WTC11 (cell line): ENCODE results near the gene PPHLN1.

Source experiments
- CTCF ChIP-seq: fragments of 200-600 bp; IDR thresholded peaks from 2 replicates; pipeline ENCODE4 v1.8.0; 2022; ENCODE audit warnings: antibody characterized with exemption
- E2F4 ChIP-seq: sonication (generic); formaldehyde crosslinking; IDR thresholded peaks from 2 replicates; pipeline ENCODE4 v1.8.1; 2022; ENCODE audit warnings: low read depth, mild to moderate bottlenecking, moderate library complexity, missing genetic modification reagents, borderline replicate concordance
- ELF4 ChIP-seq: sonication (generic); formaldehyde crosslinking; IDR thresholded peaks from 2 replicates; pipeline ENCODE4 v1.8.1; 2022; ENCODE audit warnings: low read depth, mild to moderate bottlenecking, moderate library complexity, missing genetic modification reagents
- HMGXB4 ChIP-seq: sonication (generic); formaldehyde crosslinking; IDR thresholded peaks from 2 replicates; pipeline ENCODE4 v1.8.1; 2023; ENCODE audit warnings: mild to moderate bottlenecking, moderate library complexity, missing genetic modification reagents
- JUN ChIP-seq: sonication (generic); formaldehyde crosslinking; IDR thresholded peaks from 2 replicates; pipeline ENCODE4 v1.8.0; 2023; ENCODE audit warnings: mild to moderate bottlenecking, missing genetic modification reagents
- PRDM15 ChIP-seq: sonication (generic); formaldehyde crosslinking; IDR thresholded peaks from 2 replicates; pipeline ENCODE4 v1.8.0; 2022; ENCODE audit warnings: missing genetic modification reagents
- ZBTB21 ChIP-seq: sonication (generic); formaldehyde crosslinking; IDR thresholded peaks from 2 replicates; pipeline ENCODE4 v1.8.1; 2023; ENCODE audit warnings: mild to moderate bottlenecking, missing genetic modification reagents, borderline replicate concordance

- no peak for TF ChIP-seq HMGXB4 (CRISPR knock-in tag)
- no peak for TF ChIP-seq CTCF
- no peak for TF ChIP-seq ZBTB21
- TF ChIP-seq E2F4 = no peak
- no peak for TF ChIP-seq JUN (CRISPR knock-in tag)
- TF ChIP-seq ELF4 (CRISPR knock-in tag) = no peak
- no peak for TF ChIP-seq PRDM15 (CRISPR knock-in tag)
Observed at GRCh38 chr12:42288544-42288943, 37.4 kb upstream of the PPHLN1 start.
